K562 (cell line): ENCODE data around the gene SGK1. TPM values are rescaled to one million over a fixed set of nuclear protein-coding genes. Genes with fewer than 3 reads are reported as not detected.

Experiments used
- ATAC-seq: fragments of 200-7000 bp; cut with Tn5 transposase; 3 replicates; pipeline ENCODE4 v1.9.1; 2020; ENCODE audit warnings: moderate library complexity
- BruUV-seq: library from RNA; stranded (reverse); fragments of 400-500 nt; replicated peaks from 2 replicates; lab custom pipeline; 2021; lab: Mats Ljungman, UMichigan
- CTCF ChIA-PET: fragments of 300-600 bp; formaldehyde crosslinking; extraction: SDS; loops from one replicate; lab custom pipeline; 2021; ENCODE audit warnings: low intra/inter-chr PET ratio; lab: Yijun Ruan, JAX
- POLR2A ChIA-PET: fragments of 300-600, 350-650 bp; sonication (Branson Sonifier 250); formaldehyde crosslinking; extraction: SDS; loops from one replicate; lab custom pipeline; 2021; ENCODE audit warnings: antibody characterized with exemption, inconsistent platforms; lab: Yijun Ruan, JAX
- DNase-seq, 4 experiments: peaks; one replicate each; pipeline versions ENCODE4 v3.0.0 to v3.0.0-alpha.2; 2011 to 2018; ENCODE audit warnings: low spot score in 3 of 4, mixed read lengths in 3 of 4; ENCODE audit errors: extremely low read depth in 1 of 4
- FAIRE-seq: peaks from 2 replicates; lab custom pipeline; 2011; peaks lifted over from hg19 to GRCh38; lab: Jason Lieb, UNC
- H2AFZ ChIP-seq: 2 replicates; pipeline ENCODE4 v1.6.0; 2011; ENCODE audit warnings: low read depth, low read length, control low read depth, inconsistent platforms
- H3K27ac ChIP-seq: fragments of 200-600 bp; 3 replicates; pipeline ENCODE4 v1.8.0; 2011; ENCODE audit warnings: low read depth, mild to moderate bottlenecking, control low read depth, inconsistent platforms, low read length, moderate library complexity, mixed read lengths; ENCODE audit errors: extremely low read depth
- H3K27me3 ChIP-seq, 2 experiments: fragments of 300-600 bp in 1 of 2; 2 replicates in 1 of 2; 3 replicates in 1 of 2; pipeline versions ENCODE4 v1.6.0 to v1.8.0; 2011; ENCODE audit warnings: inconsistent platforms in 2 of 2, low read length in 2 of 2, mild to moderate bottlenecking in 1 of 2, mixed read lengths in 1 of 2, moderate library complexity in 1 of 2; ENCODE audit not compliant: control insufficient read depth in 2 of 2, insufficient read depth in 2 of 2
- H3K36me3 ChIP-seq: fragments of 300-600 bp; 3 replicates; pipeline ENCODE4 v1.8.0; 2011; ENCODE audit warnings: mild to moderate bottlenecking, low read length, inconsistent platforms; ENCODE audit not compliant: control insufficient read depth, insufficient read depth
- H3K4me1 ChIP-seq, 2 experiments: fragments of 200-600 bp in 1 of 2; replicated peaks in 1 of 2; 2 replicates in 1 of 2; 3 replicates in 1 of 2; pipeline versions ENCODE4 v1.5.1 to v1.8.0; 2011; ENCODE audit warnings: inconsistent platforms in 2 of 2, low read length in 2 of 2, mild to moderate bottlenecking in 1 of 2, mixed read lengths in 1 of 2, moderate library complexity in 1 of 2; ENCODE audit not compliant: control insufficient read depth in 2 of 2, insufficient read depth in 2 of 2
- H3K4me2 ChIP-seq: 2 replicates; pipeline ENCODE4 v1.6.1; 2011; ENCODE audit warnings: low read length, control low read depth, inconsistent platforms, mixed read lengths; ENCODE audit not compliant: insufficient read depth
- H3K4me3 ChIP-seq: fragments of 200-600 bp; sonication (generic), shearing (Covaris generic); 2 replicates; pipeline ENCODE4 v1.5.1; 2016; ENCODE audit warnings: control low read depth, inconsistent platforms
- H3K79me2 ChIP-seq: fragments of 200-600 bp; 3 replicates; pipeline ENCODE4 v1.8.0; 2011; ENCODE audit warnings: low read length, inconsistent platforms; ENCODE audit not compliant: control insufficient read depth, insufficient read depth
- H3K9ac ChIP-seq, 2 experiments: 2 replicates each; pipeline versions ENCODE4 v1.6.0 to v1.6.1; 2011; ENCODE audit warnings: low read depth in 2 of 2, low read length in 2 of 2, control low read depth in 1 of 2, inconsistent platforms in 1 of 2, mild to moderate bottlenecking in 1 of 2, mixed read lengths in 1 of 2; ENCODE audit not compliant: insufficient read depth in 1 of 2
- H3K9me1 ChIP-seq: one replicate; pipeline ENCODE4 v1.6.0; 2011; ENCODE audit warnings: inconsistent platforms, mild to moderate bottlenecking, low read length, moderate library complexity; ENCODE audit not compliant: control insufficient read depth, insufficient read depth
- H3K9me3 ChIP-seq: replicated peaks from 2 replicates; pipeline ENCODE4 v1.5.1; 2011; ENCODE audit warnings: low read depth, low read length, inconsistent platforms; ENCODE audit not compliant: control insufficient read depth, insufficient read depth
- H4K20me1 ChIP-seq: replicated peaks from 2 replicates; pipeline ENCODE4 v1.6.1; 2011; ENCODE audit warnings: low read length, inconsistent platforms, mixed read lengths; ENCODE audit not compliant: control insufficient read depth, insufficient read depth
- FOXA3 ChIP-seq, 2 experiments: fragments of 450-650 bp in 1 of 2; sonication (generic) in 1 of 2; formaldehyde crosslinking; IDR thresholded peaks in 1 of 2; conservative IDR thresholded peaks in 1 of 2; 2 replicates each; pipeline versions ENCODE4 v1.4.0 to v1.8.0; 2020 to 2022; ENCODE audit warnings: mild to moderate bottlenecking in 2 of 2, missing genetic modification reagents in 1 of 2
- NEUROD1 ChIP-seq: fragments of 150-350 bp; IDR thresholded peaks from 2 replicates; pipeline ENCODE4 v1.6.1; 2014; ENCODE audit warnings: borderline replicate concordance, low read length, low read depth; ENCODE audit not compliant: partially characterized antibody
- PREB ChIP-seq: sonication (generic); formaldehyde crosslinking; IDR thresholded peaks from 2 replicates; pipeline ENCODE4 v1.8.1; 2023; ENCODE audit warnings: mild to moderate bottlenecking, missing genetic modification reagents
- STAT5B ChIP-seq: fragments of 250-450 bp; sonication (Bioruptor Pico); IDR thresholded peaks from 2 replicates; pipeline ENCODE4 v1.8.0; 2021; ENCODE audit warnings: mild to moderate bottlenecking, inconsistent platforms
- TAF1 ChIP-seq: IDR thresholded peaks from 2 replicates; pipeline ENCODE4 v1.6.1; 2011; ENCODE audit warnings: mild to moderate bottlenecking, low read length, moderate library complexity; ENCODE audit not compliant: insufficient read depth, control insufficient read depth, severe bottlenecking; ENCODE audit errors: extremely low read depth
- TRIM24 ChIP-seq, 2 experiments: fragments of 450-650 bp; IDR thresholded peaks; 2 replicates each; pipeline ENCODE4 v1.6.1; 2016
- ZBTB49 ChIP-seq: sonication (generic); formaldehyde crosslinking; IDR thresholded peaks from 2 replicates; pipeline ENCODE4 v1.8.0; 2022; ENCODE audit warnings: missing genetic modification reagents, mild to moderate bottlenecking, borderline replicate concordance
- ZNF184 ChIP-seq: sonication (generic); formaldehyde crosslinking; IDR thresholded peaks from 2 replicates; pipeline ENCODE4 v1.5.0; 2020; ENCODE audit warnings: missing genetic modification reagents
- ZNF707 ChIP-seq: fragments of 250-450 bp; sonication (Bioruptor Pico); conservative IDR thresholded peaks from 2 replicates; pipeline ENCODE4 v1.8.0; 2022; ENCODE audit warnings: inconsistent platforms, mild to moderate bottlenecking, moderate library complexity
- WGBS: fragments of 100-300 bp; shearing (Covaris generic); methylation state at CpG from one replicate; pipeline ENCODE4 v1.1.6; 2016; ENCODE audit warnings: low coverage, mixed read lengths; ENCODE audit not compliant: insufficient coverage; ENCODE audit errors: missing lambda C conversion rate; 5-methylcytosine and 5-hydroxymethylcytosine counted together
- in situ Hi-C: fragments of 300-500 bp; cut with MboI; formaldehyde crosslinking; loops from 4 replicates; pipeline ENCODE4 v1.15.0; 2018; ENCODE audit warnings: inconsistent platforms, mixed read lengths
- intact Hi-C: fragments of 100-400 bp; cut with micrococcal nuclease; formaldehyde crosslinking; loops from 2 replicates; pipeline ENCODE4 v1.14.2; 2022
- polyA plus RNA-seq, 8 experiments: library from polyadenylated mRNA; depleted of rRNA in 4 of 8; stranded (reverse) in 5 of 8; unstranded in 3 of 8; fragments of >200 nt; fragmentation: Nextera tagmentation in 2 of 8; fragmentation: Illumina TruSeq in 1 of 8; extraction: Ambion mirVana in 2 of 8; extraction: Trizol in 1 of 8; gene quantifications; 2 replicates each; pipeline versions ENCODE4 v1.2.1 to v1.2.3, GENCODE V29; 2011 to 2014; ENCODE audit warnings: inconsistent platforms in 1 of 8, missing spikeins in 1 of 8
- total RNA-seq, 7 experiments: library from RNA; depleted of rRNA in 6 of 7; stranded (reverse); fragments of >200 nt in 6 of 7; fragmentation: Illumina TruSeq in 2 of 7; extraction: Trizol in 2 of 7; gene quantifications; 2 replicates each; pipeline versions ENCODE4 v1.2.1 to v1.2.3, GENCODE V29; 2011 to 2021; ENCODE audit warnings: low replicate concordance in 1 of 7
- TF ChIP-seq, protein P1 (sequence below): fragments of 250-450 bp; sonication (Bioruptor Pico); IDR thresholded peaks from 2 replicates; pipeline ENCODE4 v1.8.0; 2022; ENCODE audit warnings: inconsistent platforms, mild to moderate bottlenecking, moderate library complexity, borderline replicate concordance

Gene SGK1
- total and polyA plus RNA-seq, 9 of the 15 experiments (the other 6 are each of a cell fraction or from before 2014, with no cell fraction given) = 3.5 to 7.2 (median 3.9) TPM

GRCh38 chr6:134316733-134317431, 1.0 kb downstream of the SGK1 start:
- H3K9me3 ChIP-seq = no peaks in the 10 kb centered on the region
- no peak overlapping the region for H3K27ac ChIP-seq
- H3K4me3 ChIP-seq = no peak overlapping the region
- ChIA-PET POLR2A (interaction anchor here (0.6 kb wide), 1 partner anchor 180 kb away, joined by 3 read pairs; no protein-coding TSS in a partner anchor), CTCF (no interaction called here)
- in situ Hi-C loops = no loop called here
- no peaks in the 10 kb centered on the region for H3K79me2 ChIP-seq
- H3K36me3 ChIP-seq = no peaks in the 10 kb centered on the region
- H3K4me1 ChIP-seq = peaks cover 12 to 20% of the 10 kb centered on the region in 2 experiments; a peak in 4 of 5 replicates
- DNase-seq (no peak), FAIRE-seq (no peak), ATAC-seq (no peak)
- 62% methylated on average over 6 of the region's 6 CpGs for WGBS
- H3K9ac ChIP-seq = no peak overlapping the region
- no peaks in the 10 kb centered on the region for H3K27me3 ChIP-seq
- peak overlapping the region; percentile 52 for H2AFZ ChIP-seq
- no peaks in the 10 kb centered on the region for H4K20me1 ChIP-seq
- no peaks in the 10 kb centered on the region for H3K9me1 ChIP-seq
- TF ChIP-seq ZNF184 = no peak
- no peak for TF ChIP-seq ZNF707
- TF ChIP-seq PREB = no peak
- TF ChIP-seq ZBTB49 (CRISPR knock-in tag) = no peak
- no peak for TF ChIP-seq TRIM24 (IDR thresholded peaks at IDR 0.05)
- no peak for TF ChIP-seq STAT5B
- TF ChIP-seq, protein P1, sequence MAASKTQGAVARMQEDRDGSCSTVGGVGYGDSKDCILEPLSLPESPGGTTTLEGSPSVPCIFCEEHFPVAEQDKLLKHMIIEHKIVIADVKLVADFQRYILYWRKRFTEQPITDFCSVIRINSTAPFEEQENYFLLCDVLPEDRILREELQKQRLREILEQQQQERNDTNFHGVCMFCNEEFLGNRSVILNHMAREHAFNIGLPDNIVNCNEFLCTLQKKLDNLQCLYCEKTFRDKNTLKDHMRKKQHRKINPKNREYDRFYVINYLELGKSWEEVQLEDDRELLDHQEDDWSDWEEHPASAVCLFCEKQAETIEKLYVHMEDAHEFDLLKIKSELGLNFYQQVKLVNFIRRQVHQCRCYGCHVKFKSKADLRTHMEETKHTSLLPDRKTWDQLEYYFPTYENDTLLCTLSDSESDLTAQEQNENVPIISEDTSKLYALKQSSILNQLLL (CRISPR knock-in tag) = no peak
- no peak for TF ChIP-seq NEUROD1
- TF ChIP-seq TAF1 = no peak
- no peak for TF ChIP-seq FOXA3 (CRISPR knock-in tag; conservative IDR thresholded peaks at IDR 0.05 in 1 of 2, IDR thresholded peaks at IDR 0.05 in 1 of 2)
- TF ChIP-seq, all 486 proteins: peak for 0
- no TSS peak for BruUV-seq
- intact Hi-C loops = no loop called here
- no peak overlapping the region for H3K4me2 ChIP-seq
